Medulla oblongata (tissue), 1 donor: ENCODE measurements around the gene SLCO4A1.

ENCODE experiments used
- DNase-seq: peaks from one replicate; pipeline ENCODE4 v3.0.0-alpha.2; 2015; ENCODE audit errors: extremely low spot score

Gene SLCO4A1

GRCh38 chr20:62715201-62715600 lies 72.9 kb downstream of the SLCO4A1 start:
- DNase-seq = no peak

GRCh38 chr20:62716198-62716940 lies 74.1 kb downstream of the SLCO4A1 start:
- DNase-seq = no peak

- no peak for DNase-seq
These were observed 74.6 kb downstream of the SLCO4A1 start for GRCh38 chr20:62716941-62717310.

GRCh38 chr20:62717933-62718332 lies 75.6 kb downstream of the SLCO4A1 start:
- no peak for DNase-seq

- no peak for DNase-seq
These were observed 76.2 kb downstream of the SLCO4A1 start for GRCh38 chr20:62718546-62718945.

GRCh38 chr20:62719250-62719935 lies 77.1 kb downstream of the SLCO4A1 start:
- no peak for DNase-seq
